Uterus (tissue), 2 donors: ENCODE measurements around the gene PSMD8.

ENCODE experiments used
- POLR2A ChIP-seq, 2 donors: fragments of 450-650 bp; IDR thresholded peaks; one replicate each; pipeline ENCODE4 v1.6.1; 2016; ENCODE audit warnings: antibody characterized with exemption in 2 of 2, mild to moderate bottlenecking in 1 of 2, moderate library complexity in 1 of 2
- TF ChIP-seq, protein P1 (sequence below), 4 experiments: fragments of 200-600 bp in 2 of 4; fragments of 450-650 bp in 2 of 4; sonication (generic) in 2 of 4; IDR thresholded peaks; one replicate each; pipeline ENCODE4 v1.5.1; 2016 to 2019; ENCODE audit warnings: antibody characterized with exemption in 4 of 4, mild to moderate bottlenecking in 2 of 4, moderate library complexity in 1 of 4

DNA sequence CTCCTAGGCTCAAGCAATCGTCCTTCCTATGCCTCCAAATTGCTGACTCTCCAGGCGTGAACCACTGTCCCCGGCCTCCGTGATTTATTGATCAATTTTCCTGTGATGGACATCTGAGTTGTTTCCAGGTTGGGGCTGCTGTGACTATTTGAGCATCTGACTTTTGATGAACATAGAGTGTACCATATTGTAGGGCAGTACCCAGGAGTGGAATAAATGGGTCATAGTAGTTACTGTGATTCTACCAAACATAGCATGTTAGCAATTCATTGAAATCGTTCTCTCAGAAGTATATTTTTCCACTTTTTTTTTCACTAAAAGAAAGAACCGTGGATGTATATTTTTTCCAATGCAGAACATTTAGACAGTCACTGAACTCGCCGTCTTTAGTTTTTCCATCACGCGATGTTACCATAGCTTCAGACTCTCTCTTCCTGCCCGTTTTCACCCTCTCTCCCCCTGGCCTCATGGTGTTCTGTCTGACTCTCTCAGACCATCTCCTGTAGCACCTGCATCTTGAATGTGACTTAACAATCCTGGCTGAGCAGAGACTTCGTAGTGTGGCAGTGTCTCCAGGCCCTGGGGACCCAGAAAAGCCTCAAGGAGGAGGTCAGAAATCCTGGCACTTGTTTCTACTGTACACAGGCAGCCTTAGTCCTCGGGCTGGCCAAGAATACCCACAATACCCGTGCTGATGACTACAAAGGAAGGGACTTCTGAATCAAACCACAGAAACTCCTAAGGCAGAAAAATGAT, 54.9 kb downstream of the PSMD8 start:
- TF ChIP-seq, protein P1, sequence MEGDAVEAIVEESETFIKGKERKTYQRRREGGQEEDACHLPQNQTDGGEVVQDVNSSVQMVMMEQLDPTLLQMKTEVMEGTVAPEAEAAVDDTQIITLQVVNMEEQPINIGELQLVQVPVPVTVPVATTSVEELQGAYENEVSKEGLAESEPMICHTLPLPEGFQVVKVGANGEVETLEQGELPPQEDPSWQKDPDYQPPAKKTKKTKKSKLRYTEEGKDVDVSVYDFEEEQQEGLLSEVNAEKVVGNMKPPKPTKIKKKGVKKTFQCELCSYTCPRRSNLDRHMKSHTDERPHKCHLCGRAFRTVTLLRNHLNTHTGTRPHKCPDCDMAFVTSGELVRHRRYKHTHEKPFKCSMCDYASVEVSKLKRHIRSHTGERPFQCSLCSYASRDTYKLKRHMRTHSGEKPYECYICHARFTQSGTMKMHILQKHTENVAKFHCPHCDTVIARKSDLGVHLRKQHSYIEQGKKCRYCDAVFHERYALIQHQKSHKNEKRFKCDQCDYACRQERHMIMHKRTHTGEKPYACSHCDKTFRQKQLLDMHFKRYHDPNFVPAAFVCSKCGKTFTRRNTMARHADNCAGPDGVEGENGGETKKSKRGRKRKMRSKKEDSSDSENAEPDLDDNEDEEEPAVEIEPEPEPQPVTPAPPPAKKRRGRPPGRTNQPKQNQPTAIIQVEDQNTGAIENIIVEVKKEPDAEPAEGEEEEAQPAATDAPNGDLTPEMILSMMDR (IDR thresholded peaks at IDR 0.05): no peak
- TF ChIP-seq POLR2A (IDR thresholded peaks at IDR 0.05): no peak
